K562 (cell line): ENCODE measurements around the gene GRB2.

Experiments
- CBX8 ChIP-seq: fragments of 200-600 bp; sonication (generic); IDR thresholded peaks from 2 replicates; pipeline ENCODE4 v1.6.1; 2012; ENCODE audit warnings: borderline replicate concordance, mixed run types, low read depth, mild to moderate bottlenecking, moderate library complexity, mixed read lengths, low read length, control low read depth, inconsistent platforms; ENCODE audit not compliant: poor library complexity, severe bottlenecking; ENCODE audit errors: extremely low read depth
- ELF1 ChIP-seq: fragments of 200-800 bp; sonication (Bioruptor generic); IDR thresholded peaks from 2 replicates; pipeline ENCODE4 v1.6.1; 2016; ENCODE audit warnings: missing genetic modification characterization, missing compliant biosample characterization
- FOXM1 ChIP-seq, 2 experiments: fragments of 450-650 bp in 1 of 2; sonication (generic) in 1 of 2; formaldehyde crosslinking in 1 of 2; IDR thresholded peaks; 2 replicates each; pipeline versions ENCODE4 v1.6.1 to v1.9.0; 2017 to 2022; ENCODE audit warnings: low read depth in 2 of 2, mild to moderate bottlenecking in 2 of 2, missing genetic modification reagents in 1 of 2, moderate library complexity in 1 of 2
- PCBP1 ChIP-seq: fragments of 200-400 bp; formaldehyde crosslinking; IDR thresholded peaks from 2 replicates; pipeline ENCODE4 v1.6.1; 2018; ENCODE audit warnings: mild to moderate bottlenecking, low read depth, low read length; ENCODE audit not compliant: poor library complexity, severe bottlenecking
- ZNF232 ChIP-seq: sonication (generic); formaldehyde crosslinking; IDR thresholded peaks from 2 replicates; pipeline ENCODE4 v1.8.0; 2022; ENCODE audit warnings: mild to moderate bottlenecking, missing genetic modification reagents

GRCh38 chr17:75346906-75347305, 58.6 kb downstream of the GRB2 start:
- TF ChIP-seq FOXM1 (IDR thresholded peaks at IDR 0.05; ENCODE audit: low read depth) = 0 out of 2 replicates have a peak, but pooled peaks have one; percentile 32
- no peak for TF ChIP-seq FOXM1 (CRISPR knock-in tag; IDR thresholded peaks at IDR 0.05; ENCODE audit: low read depth)
- no peak for TF ChIP-seq ZNF232 (CRISPR knock-in tag)
- no peak for TF ChIP-seq ELF1
- TF ChIP-seq CBX8 = no peak
- TF ChIP-seq PCBP1 = no peak
